ENCODE data around the gene DIAPH2. TPM values are rescaled to one million over a fixed set of nuclear protein-coding genes. Genes with fewer than 3 reads are reported as not detected.

Gene DIAPH2
- total RNA-seq, 2 donors from 2014 or later = 7.1 to 9.0 TPM

GRCh38 chrX:96989830-96990571 lies 305.4 kb downstream of the DIAPH2 start:
- no peak overlapping the region for H3K4me3 Mint-ChIP-seq
- no peaks in the 10 kb centered on the region for H3K27me3 Mint-ChIP-seq
- ATAC-seq (replicated peaks) = no peak
- H3K27ac Mint-ChIP-seq = no peak overlapping the region
- H3K4me1 Mint-ChIP-seq = no peaks in the 10 kb centered on the region
- H3K36me3 Mint-ChIP-seq (ENCODE audit: low read depth) = no peaks in the 10 kb centered on the region
- H3K9me3 Mint-ChIP-seq = no peaks in the 10 kb centered on the region

- Mint-ChIP-seq H3K27me3 (no peaks in the 10 kb centered on the region), H3K4me1 (no peaks in the 10 kb centered on the region), H3K9me3 (no peaks in the 10 kb centered on the region), H3K4me3 (no peak overlapping the region), H3K36me3 (ENCODE audit: low read depth) (no peaks in the 10 kb centered on the region), H3K27ac (no peak overlapping the region)
- no peak for ATAC-seq (replicated peaks)
Measured at GRCh38 chrX:96994093-96994492, 309.5 kb downstream of the DIAPH2 start.

- H3K9me3 Mint-ChIP-seq = no peaks in the 10 kb centered on the region
- no peak overlapping the region for H3K27ac Mint-ChIP-seq
- H3K36me3 Mint-ChIP-seq (ENCODE audit: low read depth) = no peaks in the 10 kb centered on the region
- no peak overlapping the region for H3K4me3 Mint-ChIP-seq
- H3K27me3 Mint-ChIP-seq = no peaks in the 10 kb centered on the region
- H3K4me1 Mint-ChIP-seq = no peaks in the 10 kb centered on the region
- ATAC-seq (replicated peaks) = no peak
Measured at GRCh38 chrX:96997196-96997595, 312.6 kb downstream of the DIAPH2 start.

GRCh38 chrX:97000682-97001368 lies 316.2 kb downstream of the DIAPH2 start:
- Mint-ChIP-seq H3K9me3 (no peaks in the 10 kb centered on the region), H3K27ac (peak overlapping the region; percentile 37), H3K4me1 (no peaks in the 10 kb centered on the region), H3K36me3 (ENCODE audit: low read depth) (no peaks in the 10 kb centered on the region), H3K27me3 (no peaks in the 10 kb centered on the region), H3K4me3 (no peak overlapping the region)
- ATAC-seq (replicated peaks) = no peak

GRCh38 chrX:97006167-97006566 lies 321.5 kb downstream of the DIAPH2 start:
- no peaks in the 10 kb centered on the region for H3K36me3 Mint-ChIP-seq (ENCODE audit: low read depth)
- H3K27ac Mint-ChIP-seq = no peak overlapping the region
- no peak for ATAC-seq (replicated peaks)
- no peaks in the 10 kb centered on the region for H3K9me3 Mint-ChIP-seq
- no peaks in the 10 kb centered on the region for H3K4me1 Mint-ChIP-seq
- H3K27me3 Mint-ChIP-seq = no peaks in the 10 kb centered on the region
- H3K4me3 Mint-ChIP-seq = no peak overlapping the region

- Mint-ChIP-seq H3K9me3 (no peaks in the 10 kb centered on the region), H3K27ac (no peak overlapping the region), H3K4me3 (no peak overlapping the region), H3K36me3 (ENCODE audit: low read depth) (no peaks in the 10 kb centered on the region), H3K4me1 (no peaks in the 10 kb centered on the region), H3K27me3 (no peaks in the 10 kb centered on the region)
- ATAC-seq (replicated peaks) = no peak
Measured at GRCh38 chrX:97009391-97009790, 324.7 kb downstream of the DIAPH2 start.

- no peaks in the 10 kb centered on the region for H3K27me3 Mint-ChIP-seq
- H3K9me3 Mint-ChIP-seq = no peaks in the 10 kb centered on the region
- H3K36me3 Mint-ChIP-seq (ENCODE audit: low read depth) = no peaks in the 10 kb centered on the region
- H3K27ac Mint-ChIP-seq = no peak overlapping the region
- ATAC-seq (replicated peaks) = no peak
- H3K4me1 Mint-ChIP-seq = no peaks in the 10 kb centered on the region
- no peak overlapping the region for H3K4me3 Mint-ChIP-seq
Measured at GRCh38 chrX:97011540-97011939, 326.9 kb downstream of the DIAPH2 start.

- H3K36me3 Mint-ChIP-seq (ENCODE audit: low read depth) = no peaks in the 10 kb centered on the region
- H3K27me3 Mint-ChIP-seq = no peaks in the 10 kb centered on the region
- no peak overlapping the region for H3K27ac Mint-ChIP-seq
- H3K4me3 Mint-ChIP-seq = no peak overlapping the region
- no peaks in the 10 kb centered on the region for H3K4me1 Mint-ChIP-seq
- no peak for ATAC-seq (replicated peaks)
- no peaks in the 10 kb centered on the region for H3K9me3 Mint-ChIP-seq
Measured at GRCh38 chrX:97016106-97016505, 331.5 kb downstream of the DIAPH2 start.

GRCh38 chrX:97021680-97022079 lies 337.0 kb downstream of the DIAPH2 start:
- H3K27ac Mint-ChIP-seq = no peak overlapping the region
- no peaks in the 10 kb centered on the region for H3K9me3 Mint-ChIP-seq
- H3K4me1 Mint-ChIP-seq = no peaks in the 10 kb centered on the region
- no peak for ATAC-seq (replicated peaks)
- H3K27me3 Mint-ChIP-seq = no peaks in the 10 kb centered on the region
- no peak overlapping the region for H3K4me3 Mint-ChIP-seq
- H3K36me3 Mint-ChIP-seq (ENCODE audit: low read depth) = no peaks in the 10 kb centered on the region

GRCh38 chrX:97026406-97026805 lies 341.8 kb downstream of the DIAPH2 start:
- Mint-ChIP-seq H3K27me3 (no peaks in the 10 kb centered on the region), H3K4me1 (peaks cover 9% of the 10 kb centered on the region), H3K4me3 (no peak overlapping the region)

GRCh38 chrX:97027384-97027922 lies 342.8 kb downstream of the DIAPH2 start:
- Mint-ChIP-seq H3K4me3 (no peak overlapping the region), H3K4me1 (peaks cover 9% of the 10 kb centered on the region), H3K36me3 (ENCODE audit: low read depth) (no peaks in the 10 kb centered on the region), H3K27me3 (no peaks in the 10 kb centered on the region), H3K9me3 (no peaks in the 10 kb centered on the region), H3K27ac (no peak overlapping the region)
- no peak for ATAC-seq (replicated peaks)

More at GRCh38 chrX:97026406-97026805, 341.8 kb downstream of the DIAPH2 start:
- Mint-ChIP-seq H3K36me3 (ENCODE audit: low read depth) (no peaks in the 10 kb centered on the region), H3K9me3 (no peaks in the 10 kb centered on the region), H3K27ac (no peak overlapping the region)
- no peak for ATAC-seq (replicated peaks)

- Mint-ChIP-seq H3K27ac (peak overlapping the region; percentile 69), H3K36me3 (ENCODE audit: low read depth) (no peaks in the 10 kb centered on the region), H3K27me3 (no peaks in the 10 kb centered on the region), H3K4me3 (peak overlapping the region; percentile 36), H3K4me1 (peaks cover 9% of the 10 kb centered on the region), H3K9me3 (no peaks in the 10 kb centered on the region)
- ATAC-seq (replicated peaks) = peak; percentile 92
Measured at GRCh38 chrX:97030463-97030862, 345.8 kb downstream of the DIAPH2 start.

GRCh38 chrX:97030947-97031346 lies 346.3 kb downstream of the DIAPH2 start:
- Mint-ChIP-seq H3K4me3 (peak overlapping the region; percentile 36), H3K4me1 (peaks cover 9% of the 10 kb centered on the region), H3K36me3 (ENCODE audit: low read depth) (no peaks in the 10 kb centered on the region), H3K9me3 (no peaks in the 10 kb centered on the region), H3K27me3 (no peaks in the 10 kb centered on the region), H3K27ac (peak overlapping the region; percentile 69)
- ATAC-seq (replicated peaks) = no peak

GRCh38 chrX:97039363-97040029 lies 354.9 kb downstream of the DIAPH2 start:
- Mint-ChIP-seq H3K4me3 (peak overlapping the region; percentile 57), H3K4me1 (peaks cover 10% of the 10 kb centered on the region), H3K36me3 (ENCODE audit: low read depth) (no peaks in the 10 kb centered on the region), H3K27me3 (no peaks in the 10 kb centered on the region), H3K27ac (peak overlapping the region; percentile 68), H3K9me3 (no peaks in the 10 kb centered on the region)
- ATAC-seq (replicated peaks) = peak; percentile 95

Measured in activated T-helper 17 cell treated with anti-CD3 and anti-CD28 coated beads, Interleukin-2, amount 50 U/mL, for 72 hours (primary cell).